VCaP (cell line): Measurements from ENCODE around the gene RAD51B.

Experiments used
- H3K27ac ChIP-seq: fragments of 450-650 bp; 2 replicates; pipeline ENCODE4 v1.5.1; 2017
- TF ChIP-seq, protein P1 (sequence below): fragments of 450-650 bp; conservative IDR thresholded peaks from 2 replicates; pipeline ENCODE4 v1.5.1; 2017; ENCODE audit warnings: mild to moderate bottlenecking, moderate library complexity

The RAD51B gene

DNA sequence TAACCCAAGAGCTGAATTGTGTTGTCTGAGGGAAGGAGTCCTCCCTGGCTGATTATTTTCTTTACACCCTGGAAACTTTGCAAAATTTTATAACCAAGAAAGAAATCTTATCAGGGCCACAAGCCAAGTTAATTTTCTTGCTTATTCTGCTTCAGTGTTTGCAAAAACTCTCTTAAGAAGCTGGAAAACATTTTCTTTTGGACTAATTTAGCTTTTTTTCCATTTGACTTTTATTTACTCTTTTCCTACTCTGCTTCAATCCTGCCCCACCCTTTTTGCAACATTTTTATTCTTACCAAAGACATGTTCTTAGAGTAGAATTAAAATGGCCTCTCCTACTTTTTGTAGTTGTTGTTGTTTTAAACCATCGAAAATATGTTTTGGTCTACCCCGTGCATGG lies 594.5 kb downstream of the RAD51B start:
- H3K27ac ChIP-seq = no peak overlapping the region
- TF ChIP-seq, protein P1, sequence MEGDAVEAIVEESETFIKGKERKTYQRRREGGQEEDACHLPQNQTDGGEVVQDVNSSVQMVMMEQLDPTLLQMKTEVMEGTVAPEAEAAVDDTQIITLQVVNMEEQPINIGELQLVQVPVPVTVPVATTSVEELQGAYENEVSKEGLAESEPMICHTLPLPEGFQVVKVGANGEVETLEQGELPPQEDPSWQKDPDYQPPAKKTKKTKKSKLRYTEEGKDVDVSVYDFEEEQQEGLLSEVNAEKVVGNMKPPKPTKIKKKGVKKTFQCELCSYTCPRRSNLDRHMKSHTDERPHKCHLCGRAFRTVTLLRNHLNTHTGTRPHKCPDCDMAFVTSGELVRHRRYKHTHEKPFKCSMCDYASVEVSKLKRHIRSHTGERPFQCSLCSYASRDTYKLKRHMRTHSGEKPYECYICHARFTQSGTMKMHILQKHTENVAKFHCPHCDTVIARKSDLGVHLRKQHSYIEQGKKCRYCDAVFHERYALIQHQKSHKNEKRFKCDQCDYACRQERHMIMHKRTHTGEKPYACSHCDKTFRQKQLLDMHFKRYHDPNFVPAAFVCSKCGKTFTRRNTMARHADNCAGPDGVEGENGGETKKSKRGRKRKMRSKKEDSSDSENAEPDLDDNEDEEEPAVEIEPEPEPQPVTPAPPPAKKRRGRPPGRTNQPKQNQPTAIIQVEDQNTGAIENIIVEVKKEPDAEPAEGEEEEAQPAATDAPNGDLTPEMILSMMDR = no peak

DNA sequence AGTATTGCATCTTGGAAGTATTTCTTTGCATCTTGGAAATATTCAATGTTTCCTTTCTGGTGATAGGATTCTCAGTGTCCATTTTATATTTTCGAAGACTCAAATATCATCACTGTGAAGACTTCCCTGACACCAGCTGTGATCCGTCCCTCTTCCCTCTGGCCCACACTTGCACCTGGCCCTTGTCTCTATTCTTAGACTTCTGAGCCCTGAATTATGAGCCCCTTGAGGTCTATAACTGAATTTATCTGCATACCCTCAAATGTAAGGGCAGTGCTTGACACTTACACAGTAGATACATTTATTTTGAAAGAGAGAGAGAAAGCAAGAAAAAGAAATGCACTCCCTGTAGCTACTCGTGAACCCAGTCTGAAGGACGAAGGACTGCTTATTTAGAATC lies 596.6 kb downstream of the RAD51B start:
- TF ChIP-seq, protein P1 = no peak

DNA sequence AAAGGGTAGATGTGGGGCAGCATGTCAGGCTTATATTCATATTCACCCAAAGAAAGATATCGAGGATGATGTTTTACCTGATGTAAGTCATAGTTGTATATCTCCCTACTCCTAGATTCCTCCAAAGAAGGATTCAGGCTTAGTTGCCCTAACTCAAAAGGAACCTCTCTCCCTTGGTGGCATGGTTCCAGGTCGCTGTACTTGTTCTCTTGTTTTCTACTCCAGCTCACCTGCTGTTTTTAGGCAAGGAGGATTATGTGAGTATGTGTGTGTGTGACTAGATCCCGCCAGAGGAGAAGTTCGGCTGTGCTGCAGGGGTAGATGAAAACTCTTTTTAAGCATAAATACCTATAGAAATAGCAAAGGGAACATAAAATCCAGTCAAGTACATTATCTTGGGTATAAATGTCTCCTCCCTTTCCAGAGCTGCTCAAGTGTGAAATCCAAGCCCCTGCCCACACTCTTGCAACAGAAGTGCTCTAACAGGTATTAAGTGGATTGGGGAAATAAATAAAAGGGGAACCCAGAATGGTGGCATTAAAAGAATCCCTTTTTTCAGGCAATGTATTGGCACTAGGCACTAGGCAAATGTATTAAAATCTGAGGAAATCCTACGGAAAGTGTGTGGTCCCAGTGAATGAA lies 597.6 kb downstream of the RAD51B start:
- H3K27ac ChIP-seq = no peak overlapping the region
- TF ChIP-seq, protein P1 = no peak

More for the DNA sequence above, 596.6 kb downstream of the RAD51B start:
- no peak overlapping the region for H3K27ac ChIP-seq

DNA sequence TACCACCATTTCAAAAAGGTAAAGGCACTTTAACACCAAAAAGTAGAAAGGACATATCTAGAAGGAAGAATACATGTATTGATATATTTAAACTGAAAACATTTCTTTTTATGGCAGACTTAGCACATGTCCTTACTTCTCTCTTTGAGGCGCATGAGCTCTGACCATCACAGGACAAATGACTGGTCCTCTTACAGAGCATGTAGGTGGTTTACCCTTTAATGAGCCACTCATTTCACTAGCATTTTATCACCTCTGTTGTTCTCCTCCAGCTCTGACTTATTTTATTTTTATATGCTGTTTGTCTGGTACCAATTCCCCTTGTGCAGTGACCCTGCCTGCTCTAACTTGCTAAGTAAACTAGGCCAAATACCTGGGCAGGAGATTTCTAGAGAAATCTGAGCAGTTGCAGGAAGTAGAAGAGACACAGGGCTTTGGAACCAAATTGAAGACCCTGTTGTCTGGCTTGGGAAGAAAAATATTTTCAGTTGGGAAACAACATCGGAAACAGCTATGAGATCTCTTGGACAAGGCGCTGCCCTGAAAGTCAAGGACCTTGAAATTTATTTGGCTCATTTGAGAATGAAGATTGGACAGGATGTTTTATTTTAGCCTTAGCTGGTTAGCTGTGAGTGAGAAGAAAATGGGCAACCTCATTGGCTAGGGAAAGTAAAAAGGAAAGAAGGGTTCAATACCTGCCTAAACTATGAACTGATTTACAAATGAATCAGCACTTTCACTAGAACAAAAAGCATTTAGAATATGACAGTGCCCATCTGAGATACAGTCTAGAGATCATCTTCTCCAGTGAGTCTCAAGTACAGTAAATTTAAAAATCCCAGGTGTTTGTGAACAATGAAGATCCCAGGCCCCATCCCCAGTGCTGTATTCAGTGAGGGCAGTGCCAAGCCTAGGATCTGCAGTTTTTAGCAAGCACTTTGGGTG lies 598.9 kb downstream of the RAD51B start:
- TF ChIP-seq, protein P1 = no peak
- no peak overlapping the region for H3K27ac ChIP-seq

DNA sequence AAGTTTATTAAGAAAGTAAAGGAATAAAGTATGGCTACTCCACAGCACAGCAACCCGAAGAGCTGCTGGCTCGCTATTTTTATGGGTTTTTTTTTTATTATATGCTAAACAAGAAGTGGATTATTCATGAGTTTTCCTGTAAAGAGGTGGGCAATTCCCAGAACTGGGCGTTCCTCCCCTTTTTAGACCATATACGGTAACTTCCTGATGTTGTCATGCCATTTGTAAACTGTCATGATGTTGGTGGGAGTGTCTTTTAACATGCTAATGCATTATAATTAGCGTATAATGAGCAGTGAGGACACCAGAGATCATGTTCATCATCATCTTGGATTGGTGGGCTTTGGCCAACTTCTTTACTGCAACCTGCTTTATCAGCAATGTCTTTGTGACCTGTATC lies 600.8 kb downstream of the RAD51B start:
- H3K27ac ChIP-seq = no peak overlapping the region
- TF ChIP-seq, protein P1 = no peak

- TF ChIP-seq, protein P1 = no peak
- H3K27ac ChIP-seq = no peak overlapping the region
Measured at GRCh38 chr14:68421116-68421515, 601.5 kb downstream of the RAD51B start.

- H3K27ac ChIP-seq = no peak overlapping the region
- TF ChIP-seq, protein P1 = no peak
Measured at GRCh38 chr14:68423686-68424085, 604.1 kb downstream of the RAD51B start.
